Measurements from ENCODE around the gene ANKS6. TPM values are rescaled to one million over a fixed set of nuclear protein-coding genes. Genes with fewer than 3 reads are reported as not detected.

The ANKS6 gene
- total and polyA plus RNA-seq, 2 experiments from 2014 or later: 36.9 to 59.0 TPM

DNA sequence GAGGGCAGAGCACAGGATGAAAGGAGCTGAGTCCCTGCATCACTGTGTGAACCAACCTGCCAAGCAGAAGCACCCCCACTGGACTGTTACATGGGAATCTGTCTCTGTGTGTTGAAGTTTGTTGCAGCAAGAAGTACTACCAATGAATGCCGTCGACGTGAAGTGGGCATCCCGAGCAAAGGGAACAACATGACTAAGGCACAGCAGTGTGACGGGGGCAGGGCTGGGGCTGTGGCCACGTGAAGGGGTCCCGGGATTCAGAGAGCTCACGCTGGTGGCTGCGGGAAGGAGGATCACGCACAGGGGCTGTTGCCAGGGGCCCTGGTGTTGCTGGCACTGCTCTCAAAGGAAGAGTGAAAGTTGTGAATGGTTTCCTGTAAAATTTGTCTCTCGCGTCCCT, 60.1 kb downstream of the ANKS6 start (continued):
- no peak for TF ChIP-seq EZH2phosphoT487 (IDR thresholded peaks at IDR 0.05; ENCODE audit: unreplicated experiment)
- TF ChIP-seq, protein P1, sequence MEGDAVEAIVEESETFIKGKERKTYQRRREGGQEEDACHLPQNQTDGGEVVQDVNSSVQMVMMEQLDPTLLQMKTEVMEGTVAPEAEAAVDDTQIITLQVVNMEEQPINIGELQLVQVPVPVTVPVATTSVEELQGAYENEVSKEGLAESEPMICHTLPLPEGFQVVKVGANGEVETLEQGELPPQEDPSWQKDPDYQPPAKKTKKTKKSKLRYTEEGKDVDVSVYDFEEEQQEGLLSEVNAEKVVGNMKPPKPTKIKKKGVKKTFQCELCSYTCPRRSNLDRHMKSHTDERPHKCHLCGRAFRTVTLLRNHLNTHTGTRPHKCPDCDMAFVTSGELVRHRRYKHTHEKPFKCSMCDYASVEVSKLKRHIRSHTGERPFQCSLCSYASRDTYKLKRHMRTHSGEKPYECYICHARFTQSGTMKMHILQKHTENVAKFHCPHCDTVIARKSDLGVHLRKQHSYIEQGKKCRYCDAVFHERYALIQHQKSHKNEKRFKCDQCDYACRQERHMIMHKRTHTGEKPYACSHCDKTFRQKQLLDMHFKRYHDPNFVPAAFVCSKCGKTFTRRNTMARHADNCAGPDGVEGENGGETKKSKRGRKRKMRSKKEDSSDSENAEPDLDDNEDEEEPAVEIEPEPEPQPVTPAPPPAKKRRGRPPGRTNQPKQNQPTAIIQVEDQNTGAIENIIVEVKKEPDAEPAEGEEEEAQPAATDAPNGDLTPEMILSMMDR (conservative IDR thresholded peaks at IDR 0.05; ENCODE audit: low read depth in 2 of 2): no peak

DNA sequence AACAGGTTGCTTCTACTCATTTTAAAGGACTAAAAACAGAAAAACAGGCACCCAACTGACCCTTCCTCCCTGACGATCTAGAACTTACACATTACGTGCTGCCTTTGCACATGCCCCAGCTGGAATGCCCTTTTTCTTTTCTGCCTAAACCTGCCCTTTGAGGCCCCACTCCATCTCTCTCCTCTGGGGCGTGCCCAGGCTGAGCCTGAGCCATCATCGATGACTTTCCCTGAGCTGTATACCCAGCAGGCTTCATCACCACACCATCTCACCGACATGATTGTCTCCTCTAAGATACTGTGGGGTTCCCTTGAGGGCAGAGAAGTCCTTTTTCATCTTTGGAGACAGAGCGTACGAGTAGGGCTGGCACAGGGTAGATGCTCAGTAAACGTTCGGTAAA, 63.6 kb downstream of the ANKS6 start:
- Mint-ChIP-seq H3K27ac (no peak overlapping the region), H3K27me3 (ENCODE audit: insufficient read depth, low read depth, poor library complexity) (peaks cover 19% of the 10 kb centered on the region), H3K4me1 (peaks cover 7% of the 10 kb centered on the region), H3K4me3 (no peak overlapping the region), H3K36me3 (ENCODE audit: low read depth) (peaks cover 19% of the 10 kb centered on the region), H3K9me3 (0 out of 3 replicates have a peak, but pooled peaks cover under 1% of the 10 kb centered on the region)
- no peak overlapping the region for H3K4me2 ChIP-seq
- H3K27ac ChIP-seq (ENCODE audit: low read depth): no peak overlapping the region
- ATAC-seq (no peak), DNase-seq (ENCODE audit: low spot score) (no peak)
- H3K36me3 ChIP-seq (ENCODE audit: insufficient read depth): no peaks in the 10 kb centered on the region
- H3K4me1 ChIP-seq (ENCODE audit: insufficient read depth): 0 out of 2 replicates have a peak, but pooled peaks cover 5% of the 10 kb centered on the region
- no peaks in the 10 kb centered on the region for H4K20me1 ChIP-seq (replicated peaks; ENCODE audit: insufficient read depth)
- H3K27me3 ChIP-seq (ENCODE audit: insufficient read depth): no peaks in the 10 kb centered on the region
- H3K79me2 ChIP-seq (replicated peaks; ENCODE audit: insufficient read depth): no peaks in the 10 kb centered on the region
- no peak overlapping the region for H3K4me3 ChIP-seq
- no peaks in the 10 kb centered on the region for H3K9me2 ChIP-seq (ENCODE audit: insufficient read depth)
- TF ChIP-seq, protein P2, sequence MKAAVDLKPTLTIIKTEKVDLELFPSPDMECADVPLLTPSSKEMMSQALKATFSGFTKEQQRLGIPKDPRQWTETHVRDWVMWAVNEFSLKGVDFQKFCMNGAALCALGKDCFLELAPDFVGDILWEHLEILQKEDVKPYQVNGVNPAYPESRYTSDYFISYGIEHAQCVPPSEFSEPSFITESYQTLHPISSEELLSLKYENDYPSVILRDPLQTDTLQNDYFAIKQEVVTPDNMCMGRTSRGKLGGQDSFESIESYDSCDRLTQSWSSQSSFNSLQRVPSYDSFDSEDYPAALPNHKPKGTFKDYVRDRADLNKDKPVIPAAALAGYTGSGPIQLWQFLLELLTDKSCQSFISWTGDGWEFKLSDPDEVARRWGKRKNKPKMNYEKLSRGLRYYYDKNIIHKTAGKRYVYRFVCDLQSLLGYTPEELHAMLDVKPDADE (IDR thresholded peaks at IDR 0.05): no peak
- TF ChIP-seq, protein P3, sequence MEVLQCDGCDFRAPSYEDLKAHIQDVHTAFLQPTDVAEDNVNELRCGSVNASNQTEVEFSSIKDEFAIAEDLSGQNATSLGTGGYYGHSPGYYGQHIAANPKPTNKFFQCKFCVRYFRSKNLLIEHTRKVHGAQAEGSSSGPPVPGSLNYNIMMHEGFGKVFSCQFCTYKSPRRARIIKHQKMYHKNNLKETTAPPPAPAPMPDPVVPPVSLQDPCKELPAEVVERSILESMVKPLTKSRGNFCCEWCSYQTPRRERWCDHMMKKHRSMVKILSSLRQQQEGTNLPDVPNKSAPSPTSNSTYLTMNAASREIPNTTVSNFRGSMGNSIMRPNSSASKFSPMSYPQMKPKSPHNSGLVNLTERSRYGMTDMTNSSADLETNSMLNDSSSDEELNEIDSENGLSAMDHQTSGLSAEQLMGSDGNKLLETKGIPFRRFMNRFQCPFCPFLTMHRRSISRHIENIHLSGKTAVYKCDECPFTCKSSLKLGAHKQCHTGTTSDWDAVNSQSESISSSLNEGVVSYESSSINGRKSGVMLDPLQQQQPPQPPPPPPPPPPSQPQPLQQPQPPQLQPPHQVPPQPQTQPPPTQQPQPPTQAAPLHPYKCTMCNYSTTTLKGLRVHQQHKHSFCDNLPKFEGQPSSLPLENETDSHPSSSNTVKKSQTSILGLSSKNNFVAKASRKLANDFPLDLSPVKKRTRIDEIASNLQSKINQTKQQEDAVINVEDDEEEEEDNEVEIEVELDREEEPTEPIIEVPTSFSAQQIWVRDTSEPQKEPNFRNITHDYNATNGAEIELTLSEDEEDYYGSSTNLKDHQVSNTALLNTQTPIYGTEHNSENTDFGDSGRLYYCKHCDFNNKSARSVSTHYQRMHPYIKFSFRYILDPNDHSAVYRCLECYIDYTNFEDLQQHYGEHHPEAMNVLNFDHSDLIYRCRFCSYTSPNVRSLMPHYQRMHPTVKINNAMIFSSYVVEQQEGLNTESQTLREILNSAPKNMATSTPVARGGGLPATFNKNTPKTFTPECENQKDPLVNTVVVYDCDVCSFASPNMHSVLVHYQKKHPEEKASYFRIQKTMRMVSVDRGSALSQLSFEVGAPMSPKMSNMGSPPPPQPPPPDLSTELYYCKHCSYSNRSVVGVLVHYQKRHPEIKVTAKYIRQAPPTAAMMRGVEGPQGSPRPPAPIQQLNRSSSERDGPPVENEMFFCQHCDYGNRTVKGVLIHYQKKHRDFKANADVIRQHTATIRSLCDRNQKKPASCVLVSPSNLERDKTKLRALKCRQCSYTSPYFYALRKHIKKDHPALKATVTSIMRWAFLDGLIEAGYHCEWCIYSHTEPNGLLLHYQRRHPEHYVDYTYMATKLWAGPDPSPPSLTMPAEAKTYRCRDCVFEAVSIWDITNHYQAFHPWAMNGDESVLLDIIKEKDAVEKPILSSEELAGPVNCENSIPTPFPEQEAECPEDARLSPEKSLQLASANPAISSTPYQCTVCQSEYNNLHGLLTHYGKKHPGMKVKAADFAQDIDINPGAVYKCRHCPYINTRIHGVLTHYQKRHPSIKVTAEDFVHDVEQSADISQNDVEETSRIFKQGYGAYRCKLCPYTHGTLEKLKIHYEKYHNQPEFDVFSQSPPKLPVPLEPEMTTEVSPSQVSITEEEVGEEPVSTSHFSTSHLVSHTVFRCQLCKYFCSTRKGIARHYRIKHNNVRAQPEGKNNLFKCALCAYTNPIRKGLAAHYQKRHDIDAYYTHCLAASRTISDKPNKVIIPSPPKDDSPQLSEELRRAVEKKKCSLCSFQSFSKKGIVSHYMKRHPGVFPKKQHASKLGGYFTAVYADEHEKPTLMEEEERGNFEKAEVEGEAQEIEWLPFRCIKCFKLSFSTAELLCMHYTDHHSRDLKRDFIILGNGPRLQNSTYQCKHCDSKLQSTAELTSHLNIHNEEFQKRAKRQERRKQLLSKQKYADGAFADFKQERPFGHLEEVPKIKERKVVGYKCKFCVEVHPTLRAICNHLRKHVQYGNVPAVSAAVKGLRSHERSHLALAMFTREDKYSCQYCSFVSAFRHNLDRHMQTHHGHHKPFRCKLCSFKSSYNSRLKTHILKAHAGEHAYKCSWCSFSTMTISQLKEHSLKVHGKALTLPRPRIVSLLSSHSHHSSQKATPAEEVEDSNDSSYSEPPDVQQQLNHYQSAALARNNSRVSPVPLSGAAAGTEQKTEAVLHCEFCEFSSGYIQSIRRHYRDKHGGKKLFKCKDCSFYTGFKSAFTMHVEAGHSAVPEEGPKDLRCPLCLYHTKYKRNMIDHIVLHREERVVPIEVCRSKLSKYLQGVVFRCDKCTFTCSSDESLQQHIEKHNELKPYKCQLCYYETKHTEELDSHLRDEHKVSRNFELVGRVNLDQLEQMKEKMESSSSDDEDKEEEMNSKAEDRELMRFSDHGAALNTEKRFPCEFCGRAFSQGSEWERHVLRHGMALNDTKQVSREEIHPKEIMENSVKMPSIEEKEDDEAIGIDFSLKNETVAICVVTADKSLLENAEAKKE (CRISPR knock-in tag; IDR thresholded peaks at IDR 0.05): no peak
- TF ChIP-seq, protein P1 (conservative IDR thresholded peaks at IDR 0.05; ENCODE audit: low read depth in 2 of 2): no peak
- no peak overlapping the region for H2AFZ ChIP-seq
- no peaks in the 10 kb centered on the region for H3F3A ChIP-seq (replicated peaks; ENCODE audit: low read depth)
